ENCODE results near the gene OTOA.
"Not testable (repeated sequence)": the region's sequence is repeated elsewhere in the genome, so short reads cannot be mapped to it uniquely, and the experiment has no call there.

The OTOA gene

GRCh38 chr16:21722771-21723455 lies 59.1 kb downstream of the OTOA start:
- no peak for DNase-seq (ENCODE audit: low read depth in 2 of 2)

DNA sequence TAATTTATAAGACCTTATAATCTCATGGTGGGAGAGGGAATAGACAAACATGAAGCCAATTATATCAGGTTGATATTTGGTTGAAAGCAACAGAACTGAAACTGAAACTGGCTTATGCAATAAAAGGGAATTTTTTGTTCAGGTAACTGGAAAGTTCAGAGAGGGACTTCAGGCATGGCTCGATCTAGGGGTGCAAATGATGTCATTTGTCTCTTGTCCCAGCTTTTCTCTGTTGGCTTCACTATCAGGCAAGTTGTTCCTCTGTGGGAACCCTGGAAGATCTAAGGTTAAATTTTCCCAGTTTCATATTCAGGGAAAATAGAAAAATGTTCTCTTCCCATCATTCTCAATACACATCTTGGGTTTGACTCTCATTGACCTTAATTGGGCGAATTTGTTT lies 59.8 kb downstream of the OTOA start:
- no peak for DNase-seq (ENCODE audit: low read depth in 2 of 2)

DNA sequence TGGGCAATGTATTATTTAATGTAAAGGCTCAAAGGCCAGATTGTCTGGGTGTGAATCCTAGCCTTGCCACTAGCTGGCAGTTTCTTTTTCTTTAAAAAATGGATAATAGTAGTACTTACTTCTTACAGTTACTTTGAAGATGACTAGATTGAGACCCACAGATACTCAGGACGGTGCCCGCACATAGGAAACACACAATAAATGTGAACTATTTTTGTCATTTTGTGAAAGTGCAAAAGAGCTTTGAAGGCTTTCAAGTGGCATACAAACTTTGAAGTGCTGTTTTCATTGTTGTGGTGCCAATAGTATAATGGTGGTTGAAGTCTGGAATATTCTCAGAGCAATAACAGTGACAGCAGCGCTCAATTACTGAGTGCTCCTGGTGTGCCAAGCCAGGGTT lies 63.6 kb downstream of the OTOA start:
- no peak for DNase-seq (ENCODE audit: low read depth in 2 of 2)

- DNase-seq (ENCODE audit: low read depth in 2 of 2), result not testable (repeated sequence)
Measured at GRCh38 chr16:21731233-21731632, 67.5 kb downstream of the OTOA start.

DNA sequence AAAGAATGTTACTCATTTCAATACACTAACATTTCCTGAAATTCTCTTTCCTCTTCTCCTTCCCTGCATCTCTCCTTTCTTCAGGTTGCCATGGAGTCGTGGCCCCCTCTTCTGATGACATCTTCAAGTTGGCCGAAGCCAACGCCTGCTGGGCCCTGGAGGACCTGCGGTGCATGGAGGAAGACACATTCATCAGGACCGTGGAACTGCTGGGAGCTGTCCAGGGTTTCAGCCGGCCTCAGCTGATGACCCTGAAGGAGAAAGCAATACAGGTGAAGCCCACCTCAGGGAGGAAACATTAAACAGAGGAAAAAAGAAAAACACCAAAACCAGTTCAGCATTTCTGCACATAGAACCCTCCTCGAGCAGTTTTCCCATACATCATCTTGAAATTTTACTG lies 76.9 kb downstream of the OTOA start:
- DNase-seq (ENCODE audit: low read depth in 2 of 2), result not testable (repeated sequence)

GRCh38 chr16:21756192-21757079 lies 92.7 kb downstream of the OTOA start:
- DNase-seq (ENCODE audit: low read depth in 2 of 2), result not testable (repeated sequence)

DNA sequence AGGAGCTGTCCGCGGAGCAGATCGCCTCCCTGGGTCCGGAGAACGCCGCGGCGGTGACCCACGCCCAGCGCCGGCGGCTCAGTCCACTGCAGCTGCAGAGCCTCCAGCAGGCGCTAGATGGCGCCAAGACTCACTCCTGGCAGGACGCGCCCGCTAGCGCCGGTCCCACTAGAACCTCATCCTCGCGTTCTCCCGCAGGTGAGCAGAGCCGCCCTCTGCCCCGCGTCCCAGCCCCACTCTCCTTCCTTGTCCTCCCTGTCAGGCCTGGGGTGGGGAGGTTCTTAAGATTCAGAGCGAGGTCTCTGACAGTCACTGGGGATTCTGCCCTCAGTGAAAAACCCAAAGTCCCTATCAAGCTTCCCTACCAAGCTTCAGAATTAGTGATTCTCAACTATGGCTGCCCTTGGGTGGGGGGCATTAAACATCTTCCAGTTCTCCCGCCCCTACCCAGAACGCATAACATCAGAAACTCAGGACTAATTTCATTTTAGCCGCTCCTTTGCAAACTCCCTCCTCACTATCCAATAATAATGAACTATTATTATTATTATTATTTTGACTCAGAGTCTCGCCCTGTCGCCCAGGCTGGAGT lies 93.4 kb downstream of the OTOA start:
- not testable (repeated sequence) for DNase-seq (ENCODE audit: low read depth in 2 of 2)

GRCh38 chr16:21768280-21768679 lies 104.5 kb downstream of the OTOA start:
- not testable (repeated sequence) for DNase-seq (ENCODE audit: low read depth in 2 of 2)

DNA sequence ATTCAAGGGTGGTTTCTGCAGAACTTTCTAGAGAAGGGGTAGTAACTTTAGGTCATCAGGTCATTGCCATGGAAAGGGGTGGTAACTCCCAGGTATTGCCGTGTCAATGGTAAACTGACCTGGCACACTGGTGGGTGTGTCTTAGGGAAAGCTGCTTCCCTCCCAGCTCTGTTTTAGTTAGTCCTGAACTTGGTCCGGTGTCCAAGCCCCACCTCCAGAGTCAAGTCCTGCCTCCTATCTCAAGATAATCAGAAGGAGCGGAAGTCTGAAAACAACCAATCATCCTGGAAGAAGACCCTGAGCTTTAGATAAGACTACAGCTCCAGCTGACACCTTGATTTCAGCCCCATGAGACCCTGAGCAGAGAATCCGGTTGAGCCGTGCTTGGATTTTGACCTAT lies 105.0 kb downstream of the OTOA start:
- not testable (repeated sequence) for DNase-seq (ENCODE audit: low read depth in 2 of 2)

- not testable (repeated sequence) for DNase-seq (ENCODE audit: low read depth in 2 of 2)
Measured at GRCh38 chr16:21769284-21769683, 105.5 kb downstream of the OTOA start.

- DNase-seq (ENCODE audit: low read depth in 2 of 2), result not testable (repeated sequence)
Measured at GRCh38 chr16:21770584-21770983, 106.8 kb downstream of the OTOA start.

DNA sequence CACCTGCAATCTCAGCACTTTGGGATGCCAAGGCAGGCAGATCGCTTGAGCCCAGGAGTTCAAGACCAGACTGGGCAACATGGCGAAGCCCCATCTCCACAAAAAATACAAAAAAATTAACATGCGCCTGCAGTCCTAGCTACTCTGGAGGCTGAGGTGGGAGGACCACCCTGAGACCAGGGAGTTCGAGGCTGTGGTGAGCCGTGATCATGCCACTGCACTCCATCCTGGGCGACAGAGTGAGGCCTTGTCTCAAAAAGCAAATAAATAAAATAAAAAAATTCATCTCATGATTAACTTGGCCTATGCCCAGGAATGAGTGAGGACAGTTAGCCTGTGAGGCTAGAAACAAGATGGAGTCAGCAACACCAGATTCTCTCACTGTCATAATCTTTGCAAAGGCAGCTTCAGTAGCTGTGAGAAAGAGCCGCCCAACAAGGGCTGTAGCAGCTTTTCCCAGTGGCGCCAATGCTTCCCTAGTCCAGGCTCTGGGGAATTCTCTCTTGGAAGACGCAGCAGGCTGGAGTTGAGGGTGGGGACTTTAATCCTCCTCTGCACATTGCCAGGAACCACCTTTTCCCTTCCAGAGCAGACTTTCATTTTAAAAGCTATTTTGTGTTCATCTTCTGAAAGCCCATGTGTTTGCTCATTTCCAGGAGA lies 108.9 kb downstream of the OTOA start:
- not testable (repeated sequence) for DNase-seq (ENCODE audit: low read depth in 2 of 2)

- not testable (repeated sequence) for DNase-seq (ENCODE audit: low read depth in 2 of 2)
Measured at GRCh38 chr16:21773207-21773553, 109.4 kb downstream of the OTOA start.

DNA sequence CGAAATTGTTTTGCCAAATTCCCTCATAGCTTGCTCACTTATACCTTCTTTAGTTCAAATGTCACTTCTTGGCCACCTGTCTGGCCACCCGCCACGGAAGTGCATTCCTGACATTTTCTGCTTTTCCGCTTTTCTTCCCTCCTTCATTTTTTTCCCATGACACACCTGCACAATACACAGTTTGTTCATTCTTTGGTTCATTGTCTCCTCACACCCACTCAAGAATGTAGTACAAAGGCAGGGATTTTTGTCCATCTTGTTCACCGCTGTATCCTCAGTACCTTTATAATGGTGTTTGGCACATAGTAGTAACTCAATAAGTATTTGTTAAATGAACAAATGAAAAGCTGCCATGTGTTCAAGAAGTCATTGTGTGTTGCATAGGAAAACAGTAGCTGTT lies 116.8 kb downstream of the OTOA start:
- DNase-seq (ENCODE audit: low read depth in 2 of 2), result not testable (repeated sequence)

- DNase-seq (ENCODE audit: low read depth in 2 of 2), result not testable (repeated sequence)
Measured at GRCh38 chr16:21790506-21790905, 126.7 kb downstream of the OTOA start.

GRCh38 chr16:21793310-21793709 lies 129.5 kb downstream of the OTOA start:
- DNase-seq (ENCODE audit: low read depth in 2 of 2), result not testable (repeated sequence)

DNA sequence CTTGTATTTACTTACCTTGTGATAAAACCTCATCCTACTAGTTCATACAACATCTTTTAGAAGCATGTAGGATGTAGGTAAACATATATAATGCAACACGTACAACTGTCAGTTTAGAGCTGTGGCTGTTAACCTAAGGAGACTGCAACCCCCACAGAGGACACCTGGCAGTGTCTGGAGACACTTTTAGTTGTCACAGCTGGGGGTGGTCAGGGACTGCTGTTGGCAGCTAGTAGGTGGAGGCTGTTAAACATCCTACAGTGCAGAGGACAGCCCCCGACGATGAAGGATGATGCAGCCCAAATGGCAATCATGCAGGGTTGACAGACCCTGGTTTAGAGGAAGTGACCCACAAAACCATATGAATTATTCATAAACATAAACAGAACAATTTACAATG lies 134.8 kb downstream of the OTOA start:
- not testable (repeated sequence) for DNase-seq (ENCODE audit: low read depth in 2 of 2)

DNA sequence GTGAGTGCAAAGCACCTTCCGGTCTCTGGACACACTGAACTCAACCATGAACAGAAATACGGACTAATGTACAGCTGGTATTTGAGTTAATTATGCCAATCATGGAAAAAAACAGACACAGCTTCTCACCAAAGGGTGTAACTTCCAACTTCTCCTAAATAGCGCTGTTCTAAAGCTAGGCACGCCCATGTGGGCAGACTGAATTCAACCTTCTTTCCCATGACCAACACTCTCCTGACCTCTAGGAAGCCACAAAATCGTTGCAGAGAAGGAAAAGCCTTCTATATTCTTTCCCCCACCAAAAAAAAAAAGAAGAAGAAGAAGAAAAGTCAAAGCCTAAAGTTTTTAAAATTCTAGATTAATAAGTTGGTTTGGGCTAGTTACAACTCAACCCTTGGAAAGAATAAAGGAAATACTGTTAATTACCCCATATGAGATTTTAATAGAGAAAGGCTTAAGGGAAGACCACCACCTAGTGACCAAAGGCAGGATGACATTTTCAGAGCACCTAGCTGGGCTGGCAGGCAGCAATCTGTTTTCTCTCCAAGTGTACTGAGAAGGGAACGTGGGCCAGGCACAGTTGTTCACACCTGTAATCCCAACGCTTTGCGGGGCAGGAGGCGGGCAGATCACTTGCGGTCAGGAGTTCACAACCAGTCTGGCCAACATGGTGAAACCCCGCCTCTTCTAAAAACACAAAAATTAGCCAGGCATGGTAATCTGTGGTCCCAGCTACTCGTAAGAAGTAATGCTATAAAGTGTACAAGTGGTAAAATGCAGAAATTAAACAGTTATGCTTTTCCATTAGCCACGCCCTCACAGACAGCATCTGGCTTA lies 138.0 kb downstream of the OTOA start:
- not testable (repeated sequence) for DNase-seq (ENCODE audit: low read depth in 2 of 2)

DNA sequence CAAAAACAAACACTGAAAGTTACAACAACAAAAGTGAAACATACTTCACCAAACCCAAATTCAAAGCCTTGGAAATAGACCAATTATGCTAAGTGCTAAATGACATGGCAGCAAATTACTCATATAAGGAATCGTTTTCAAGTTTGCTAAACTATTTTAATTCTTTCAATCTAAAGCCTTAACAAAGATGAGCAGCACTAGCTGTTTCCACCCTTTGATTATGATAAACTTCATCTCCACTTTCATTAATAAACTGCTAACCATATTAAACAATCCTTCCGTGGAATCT lies 138.6 kb downstream of the OTOA start:
- not testable (repeated sequence) for DNase-seq (ENCODE audit: low read depth in 2 of 2)
